GM12892 (cell line): ENCODE data around the gene KIF14.

Source experiments
- POLR2A ChIP-seq: IDR thresholded peaks from 2 replicates; pipeline ENCODE4 v1.6.1; 2011; ENCODE audit warnings: low read depth, low read length, control low read depth
- POLR2AphosphoS5 ChIP-seq: IDR thresholded peaks from 2 replicates; pipeline ENCODE4 v1.6.1; 2011; ENCODE audit warnings: low read depth, low read length, control low read depth
- TAF1 ChIP-seq: IDR thresholded peaks from 2 replicates; pipeline ENCODE4 v1.6.1; 2011; ENCODE audit warnings: low read depth, mild to moderate bottlenecking, control low read depth, low read length, borderline replicate concordance

DNA sequence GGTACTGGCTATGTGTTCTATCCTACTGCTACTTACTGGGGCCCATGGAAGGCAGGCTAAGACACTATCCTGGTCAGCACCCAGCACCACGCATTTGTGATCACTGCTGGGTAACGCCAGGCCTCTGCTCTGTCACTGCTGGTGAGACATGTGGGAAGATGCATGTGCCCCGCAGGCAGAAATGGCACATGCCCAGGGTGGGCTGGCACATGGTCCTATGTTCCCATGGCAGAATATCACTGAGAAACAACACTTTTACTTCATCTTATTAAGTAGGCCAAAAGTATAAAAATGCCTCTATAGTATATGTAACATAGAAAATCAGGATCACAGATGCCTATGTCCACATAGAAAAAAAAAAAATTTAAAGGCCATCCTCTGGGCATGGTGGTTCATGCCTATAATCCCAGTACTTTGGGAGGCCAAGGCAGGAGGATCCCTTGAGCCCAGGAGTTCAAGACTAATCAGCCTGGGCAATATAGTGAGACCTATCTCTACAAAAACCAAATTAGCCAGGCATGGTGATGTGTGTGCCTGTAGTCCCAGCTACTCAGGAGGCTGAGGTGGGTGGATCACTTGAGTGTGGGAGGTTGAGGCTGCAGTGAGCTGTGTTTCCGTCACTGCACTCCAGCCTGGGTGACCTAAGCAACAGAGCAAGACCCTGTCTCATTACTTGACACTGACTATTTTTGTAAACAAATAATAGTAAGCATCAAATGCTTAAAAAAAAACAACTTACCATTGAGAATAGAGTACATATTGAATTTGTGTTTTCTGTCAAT is 37.7 kb upstream of the KIF14 start:
- no peak for TF ChIP-seq POLR2A
- no peak for TF ChIP-seq POLR2AphosphoS5
- no peak for TF ChIP-seq TAF1
